Loucy (cell line): ENCODE results near the gene TMC3.
A peak's percentile ranks its signal among the peaks of the same experiment; 100 is the strongest.

Source experiments
- H2AFZ ChIP-seq: fragments of 200-600 bp; sonication (generic); 2 replicates; pipeline ENCODE4 v1.6.0; 2016; ENCODE audit warnings: antibody characterized with exemption, mild to moderate bottlenecking, low read length, moderate library complexity
- H3F3A ChIP-seq: fragments of 200-600 bp; 2 replicates; pipeline ENCODE4 v1.6.0; 2016; ENCODE audit warnings: antibody characterized with exemption, low read depth, mild to moderate bottlenecking
- H3K27me3 ChIP-seq: fragments of 200-600 bp; sonication (generic); 2 replicates; pipeline ENCODE4 v1.6.1; 2014; ENCODE audit warnings: low read length, mild to moderate bottlenecking; ENCODE audit not compliant: insufficient read depth, poor library complexity, severe bottlenecking
- H3K36me3 ChIP-seq: fragments of 200-600 bp; sonication (generic); 2 replicates; pipeline ENCODE4 v1.6.1; 2016; ENCODE audit warnings: low read length; ENCODE audit not compliant: insufficient read depth
- H3K4me1 ChIP-seq: fragments of 200-600 bp; sonication (generic); 2 replicates; pipeline ENCODE4 v1.5.1; 2014; ENCODE audit warnings: low read length, mild to moderate bottlenecking; ENCODE audit not compliant: insufficient read depth, poor library complexity, severe bottlenecking
- H3K4me2 ChIP-seq: fragments of 200-600 bp; sonication (generic); 2 replicates; pipeline ENCODE4 v1.6.0; 2014; ENCODE audit warnings: antibody characterized with exemption, low read length, low read depth, mild to moderate bottlenecking; ENCODE audit not compliant: poor library complexity, severe bottlenecking
- H3K4me3 ChIP-seq: fragments of 200-600 bp; sonication (generic); 2 replicates; pipeline ENCODE4 v1.5.1; 2014; ENCODE audit warnings: low read length, mild to moderate bottlenecking, mixed read lengths; ENCODE audit not compliant: poor library complexity, severe bottlenecking
- H3K79me2 ChIP-seq: fragments of 200-600 bp; sonication (generic); 2 replicates; pipeline ENCODE4 v1.6.1; 2014; ENCODE audit warnings: low read length; ENCODE audit not compliant: insufficient read depth
- H3K9ac ChIP-seq: fragments of 200-600 bp; sonication (generic); 2 replicates; pipeline ENCODE4 v1.6.0; 2014; ENCODE audit warnings: mild to moderate bottlenecking, low read depth, low read length, moderate library complexity; ENCODE audit not compliant: poor library complexity, severe bottlenecking
- H3K9me2 ChIP-seq: fragments of 200-600 bp; sonication (generic); replicated peaks from 2 replicates; pipeline ENCODE4 v1.6.1; 2016; ENCODE audit warnings: low read depth, low read length, mixed read lengths
- H3K9me3 ChIP-seq: fragments of 200-600 bp; sonication (generic); 2 replicates; pipeline ENCODE4 v1.6.1; 2014; ENCODE audit warnings: mild to moderate bottlenecking, antibody characterized with exemption, low read length, low read depth; ENCODE audit not compliant: insufficient read depth
- H4K20me1 ChIP-seq: fragments of 200-600 bp; sonication (generic); 2 replicates; pipeline ENCODE4 v1.6.0; 2014; ENCODE audit warnings: antibody characterized with exemption, low read length, mild to moderate bottlenecking; ENCODE audit not compliant: insufficient read depth, poor library complexity, severe bottlenecking
- CTCF ChIP-seq: fragments of 200-600 bp; sonication (generic); conservative IDR thresholded peaks from 2 replicates; pipeline ENCODE4 v1.5.1; 2014; ENCODE audit warnings: mild to moderate bottlenecking, antibody characterized with exemption, low read length
- EZH2phosphoT487 ChIP-seq: fragments of 200-600 bp; IDR thresholded peaks from 2 replicates; pipeline ENCODE4 v1.6.1; 2018; ENCODE audit warnings: antibody characterized with exemption, mild to moderate bottlenecking, moderate library complexity, borderline replicate concordance

Gene TMC3

GRCh38 chr15:81296186-81296585, 77.8 kb downstream of the TMC3 start:
- Histone ChIP-seq H3K36me3 (peaks cover 1% of the 10 kb centered on the region; the same call in 1 of the 2 replicates), H3K9me3 (no peaks in the 10 kb centered on the region), H3K4me2 (peak overlapping the region; percentile 92), H3K4me1 (peaks cover 88% of the 10 kb centered on the region), H3K9ac (peak overlapping the region; percentile 84), H3K4me3 (peak overlapping the region; percentile 80), H3K9me2 (no peaks in the 10 kb centered on the region), H2AFZ (no peak overlapping the region), H3K27me3 (no peaks in the 10 kb centered on the region), H3K79me2 (peaks cover 64% of the 10 kb centered on the region), H4K20me1 (peaks cover 23% of the 10 kb centered on the region), H3F3A (peaks cover 14% of the 10 kb centered on the region)
- TF ChIP-seq CTCF (no peak), EZH2phosphoT487 (no peak)

- H3K27me3 ChIP-seq = no peaks in the 10 kb centered on the region
- no peak overlapping the region for H2AFZ ChIP-seq
- H3K4me1 ChIP-seq = peaks cover 85% of the 10 kb centered on the region
- H3K9me2 ChIP-seq = no peaks in the 10 kb centered on the region
- H4K20me1 ChIP-seq = peaks cover 17% of the 10 kb centered on the region
- peak overlapping the region; percentile 92 for H3K4me2 ChIP-seq
- H3K36me3 ChIP-seq = no peaks in the 10 kb centered on the region
- no peak for TF ChIP-seq EZH2phosphoT487
- TF ChIP-seq CTCF = no peak
- peak overlapping the region; percentile 80 for H3K4me3 ChIP-seq
- H3K9me3 ChIP-seq = no peaks in the 10 kb centered on the region
- peaks cover 58% of the 10 kb centered on the region for H3K79me2 ChIP-seq
- peak overlapping the region; percentile 84 for H3K9ac ChIP-seq
- H3F3A ChIP-seq = peaks cover 14% of the 10 kb centered on the region
These were observed 78.4 kb downstream of the TMC3 start for GRCh38 chr15:81295486-81296121.

- TF ChIP-seq EZH2phosphoT487 (no peak), CTCF (no peak; the same call in 1 of the 2 replicates)
- H2AFZ ChIP-seq = no peak overlapping the region
- H3K4me2 ChIP-seq = peak overlapping the region; percentile 92
- peak overlapping the region; percentile 84 for H3K9ac ChIP-seq
- H3K4me1 ChIP-seq = peaks cover 78% of the 10 kb centered on the region
- H4K20me1 ChIP-seq = peaks cover 8% of the 10 kb centered on the region
- H3K36me3 ChIP-seq = no peaks in the 10 kb centered on the region
- peaks cover 14% of the 10 kb centered on the region for H3F3A ChIP-seq
- peaks cover 47% of the 10 kb centered on the region for H3K79me2 ChIP-seq
- peak overlapping the region; percentile 80 for H3K4me3 ChIP-seq
- no peaks in the 10 kb centered on the region for H3K9me3 ChIP-seq
- H3K9me2 ChIP-seq = no peaks in the 10 kb centered on the region
- no peaks in the 10 kb centered on the region for H3K27me3 ChIP-seq
These were observed 79.5 kb downstream of the TMC3 start for GRCh38 chr15:81294516-81294880.
